Fibroblast of skin of right biceps (primary cell): ENCODE data around the gene BMP6.

Source experiments
- DNase-seq: peaks from one replicate; pipeline ENCODE4 v3.0.0-alpha.2; 2013

Gene BMP6

GRCh38 chr6:7720346-7720745 lies 5.6 kb upstream of the BMP6 start:
- DNase-seq: no peak

- peak; percentile 55 for DNase-seq
Measured at GRCh38 chr6:7721649-7722048, 4.2 kb upstream of the BMP6 start.

GRCh38 chr6:7723041-7723447 lies 2.9 kb upstream of the BMP6 start:
- DNase-seq: peak; percentile 79

- DNase-seq: no peak
Measured at GRCh38 chr6:7723554-7723953, 2.3 kb upstream of the BMP6 start.

DNA sequence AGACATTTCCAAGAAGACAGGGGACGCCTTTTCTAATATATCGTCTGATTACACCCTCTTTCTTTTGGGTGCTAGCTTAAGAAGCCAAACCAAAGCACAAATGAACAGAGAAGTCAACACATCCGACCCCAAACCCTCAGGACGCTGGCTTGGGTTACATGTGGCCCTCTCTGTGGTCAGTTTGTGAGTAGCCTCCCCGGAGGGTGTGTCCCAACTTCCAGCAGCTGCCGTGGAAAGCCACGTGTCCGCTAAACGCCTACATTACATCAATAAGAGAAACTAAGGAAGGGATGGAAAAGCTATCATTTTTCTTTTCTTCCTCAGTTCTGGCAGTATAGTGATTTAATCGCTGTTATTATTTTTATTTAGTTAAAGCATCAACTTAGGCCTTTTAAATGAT lies 487 bp upstream of the BMP6 start:
- DNase-seq: no peak

GRCh38 chr6:7726416-7727085 lies 652 bp downstream of the BMP6 start:
- DNase-seq: no peak

- no peak for DNase-seq
Measured at GRCh38 chr6:7727086-7727945, 1.4 kb downstream of the BMP6 start.

- DNase-seq: peak; percentile 24
Measured at GRCh38 chr6:7727946-7728854, 2.3 kb downstream of the BMP6 start.

- no peak for DNase-seq
Measured at GRCh38 chr6:7728855-7729590, 3.1 kb downstream of the BMP6 start.

DNA sequence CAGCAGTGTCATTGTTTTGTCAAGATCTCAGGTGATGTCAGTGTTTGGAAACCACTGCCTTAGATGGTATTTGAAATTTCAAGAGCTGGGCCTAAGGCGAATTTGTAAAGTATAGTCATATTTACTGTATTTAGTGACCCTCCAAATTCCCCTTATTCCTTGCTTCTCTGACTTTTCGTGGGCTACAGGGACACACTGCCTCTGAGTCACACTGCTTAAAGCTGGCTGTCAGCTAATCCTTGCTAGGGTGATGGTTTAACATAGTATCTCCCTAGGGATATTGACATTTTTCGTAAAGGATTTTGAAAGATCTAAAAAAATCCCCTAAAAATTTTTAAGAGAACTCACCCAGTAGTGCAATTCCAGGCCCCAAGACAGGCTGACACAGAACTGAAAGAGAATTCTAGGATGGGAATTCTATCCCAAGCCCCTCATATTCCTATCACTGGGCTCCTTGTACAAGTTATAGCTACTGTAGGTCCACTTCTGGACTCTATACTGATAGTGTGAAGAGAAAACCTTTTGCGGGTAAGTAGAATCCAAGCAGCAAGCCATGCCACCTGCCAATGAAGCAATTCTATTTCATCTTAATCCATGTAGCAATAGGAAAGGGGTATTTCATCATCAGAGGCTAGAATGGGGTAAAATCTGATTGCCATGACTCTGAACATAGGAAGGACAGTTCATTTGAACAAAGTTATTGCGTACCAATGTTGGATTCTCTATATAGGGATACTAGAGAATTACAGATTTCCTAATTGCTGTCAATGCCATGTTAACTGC lies 4.3 kb downstream of the BMP6 start:
- peak; percentile 26 for DNase-seq

DNA sequence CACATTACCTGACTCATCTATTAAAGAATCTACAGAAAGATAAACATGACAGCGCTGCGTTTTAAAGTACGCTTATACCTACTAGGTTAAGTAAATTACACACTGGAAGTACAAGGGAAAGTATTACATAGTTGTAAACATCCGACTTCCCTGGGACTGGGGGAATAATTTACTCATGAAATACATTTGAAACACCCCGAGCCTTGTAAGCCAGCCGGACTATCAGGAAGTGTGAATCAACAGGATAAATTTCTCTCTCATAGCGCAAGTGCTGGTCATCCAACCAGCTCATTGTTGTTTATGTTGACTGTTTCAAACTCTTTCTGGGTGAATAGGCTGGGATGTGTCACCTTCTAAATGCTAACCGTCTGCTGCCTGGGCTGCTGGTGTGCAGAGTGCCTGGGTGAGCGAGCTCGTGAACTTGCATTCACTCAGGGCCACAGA lies 4.9 kb downstream of the BMP6 start:
- peak; percentile 87 for DNase-seq

DNA sequence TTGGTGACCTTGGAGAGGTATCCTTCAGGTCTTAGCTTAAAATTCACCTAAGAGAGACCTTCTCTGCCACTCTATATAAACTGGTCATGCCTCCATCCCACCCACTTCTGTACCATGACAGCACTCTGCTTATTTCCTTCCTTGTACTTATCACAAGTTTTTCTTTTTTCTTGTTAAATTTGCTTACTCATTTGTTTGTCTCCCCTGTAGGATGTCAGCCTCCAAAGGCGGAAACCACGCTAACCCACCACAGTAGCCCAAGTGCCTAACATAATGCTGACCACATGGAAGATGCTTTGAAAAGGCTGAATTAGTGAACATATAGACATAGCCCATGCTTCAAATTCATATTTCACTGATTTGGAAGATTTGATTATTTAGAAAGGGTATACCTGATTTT lies 5.4 kb downstream of the BMP6 start:
- DNase-seq: no peak

- DNase-seq: no peak
Measured at GRCh38 chr6:7732228-7732627, 6.3 kb downstream of the BMP6 start.

- DNase-seq: no peak
Measured at GRCh38 chr6:7734707-7735383, 8.9 kb downstream of the BMP6 start.

DNA sequence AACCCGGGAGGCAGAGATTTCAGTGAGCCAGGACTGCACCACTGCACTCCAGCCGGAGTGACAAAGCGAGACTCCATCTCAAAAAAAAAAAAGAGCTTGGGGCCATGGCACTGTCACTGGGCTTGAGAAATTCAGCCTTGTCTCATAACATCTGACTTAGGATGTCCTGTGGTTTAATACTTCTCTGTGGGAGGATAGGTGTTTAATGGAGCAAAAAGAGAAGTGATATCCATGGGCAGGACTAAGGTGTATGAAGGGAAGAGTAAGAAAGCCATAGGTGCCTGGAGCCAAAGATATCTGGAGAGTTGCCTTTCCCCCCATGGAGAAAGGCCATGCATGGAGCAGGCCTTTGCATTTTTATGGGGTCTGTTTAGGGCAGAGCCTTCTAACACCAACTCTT lies 11.2 kb downstream of the BMP6 start:
- no peak for DNase-seq

DNA sequence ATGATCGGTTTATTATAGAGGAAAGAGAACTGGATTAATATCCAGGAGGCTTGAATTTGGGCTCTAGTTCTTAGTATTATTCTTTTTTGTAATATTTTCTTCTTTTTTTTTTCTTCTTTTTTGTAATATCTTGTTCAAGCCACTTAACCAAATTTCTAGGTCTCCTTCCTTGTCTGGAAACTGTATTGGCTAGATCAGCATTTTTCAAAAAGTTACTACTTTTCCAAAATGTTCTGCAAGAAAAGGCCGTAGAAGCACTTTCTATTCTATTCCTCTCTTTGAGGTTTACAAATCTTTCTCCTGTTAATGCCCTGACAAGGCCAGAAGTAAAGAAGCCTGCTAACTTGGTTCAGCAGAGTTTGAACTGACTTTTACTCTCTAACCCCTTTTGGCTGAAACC lies 12.0 kb downstream of the BMP6 start:
- no peak for DNase-seq

DNA sequence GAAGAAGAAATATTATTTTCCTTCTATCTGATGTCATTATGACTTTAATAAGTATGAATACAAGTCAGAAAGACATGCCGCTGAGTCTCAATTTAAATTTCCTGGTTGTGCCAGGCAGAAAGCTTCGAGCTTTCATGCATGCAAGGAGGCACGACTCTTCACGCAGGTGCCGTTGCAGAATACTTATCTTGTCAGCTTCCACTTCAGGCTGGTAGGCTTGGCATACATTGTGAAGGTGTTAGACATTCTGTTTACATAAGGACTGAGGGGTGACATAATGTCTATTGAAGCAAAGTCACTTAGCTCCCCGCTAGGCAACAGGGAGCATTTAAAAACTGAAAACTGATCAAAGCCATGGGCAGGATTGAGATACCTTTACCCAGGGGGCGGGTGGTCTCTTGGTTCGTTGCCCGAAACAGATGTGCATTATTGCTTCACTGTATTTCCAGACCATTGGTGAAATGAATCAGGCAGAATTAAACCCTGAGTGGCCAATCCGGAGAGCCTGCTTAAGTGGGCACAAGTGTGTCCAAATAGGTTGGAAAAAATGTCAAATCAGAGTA lies 16.4 kb downstream of the BMP6 start:
- DNase-seq: no peak

DNA sequence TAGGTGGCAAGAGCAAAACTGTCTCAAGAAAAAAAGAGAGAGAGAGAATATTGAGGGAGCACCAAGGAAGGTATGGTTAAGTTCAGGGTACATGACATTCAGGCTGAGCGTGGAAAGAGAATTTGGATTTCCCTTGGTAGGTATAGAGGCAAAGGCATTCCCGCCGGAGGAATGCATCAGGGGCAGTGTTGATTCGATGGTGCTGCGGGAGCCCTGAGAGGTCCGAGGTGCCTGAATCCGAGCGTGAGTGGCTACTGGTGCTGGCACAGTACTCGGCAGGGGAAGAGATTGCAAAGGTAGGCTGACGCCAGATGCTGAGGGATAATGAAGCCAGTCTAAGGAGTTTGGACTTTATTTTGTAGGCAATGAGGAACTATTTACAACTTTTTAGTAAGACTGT lies 20.0 kb downstream of the BMP6 start:
- DNase-seq: no peak

DNA sequence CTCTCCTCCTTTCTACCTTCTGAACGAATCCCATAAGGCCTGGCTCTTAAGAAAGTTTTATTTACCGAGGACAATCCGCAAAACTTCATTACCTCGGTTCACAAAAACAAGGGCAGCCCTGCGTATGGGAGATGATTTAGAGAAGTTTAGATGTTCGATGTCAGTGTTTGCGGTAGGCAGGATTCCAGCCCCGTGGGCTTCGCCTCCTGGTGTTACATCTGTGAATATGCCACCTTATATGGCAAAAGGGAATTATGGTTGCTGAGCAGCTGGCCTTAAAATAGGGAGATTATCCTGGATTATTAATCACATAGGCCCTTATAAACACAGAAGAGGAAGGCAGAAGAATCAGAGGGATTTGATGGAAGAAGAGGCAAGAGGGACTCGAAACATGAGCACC lies 21.1 kb downstream of the BMP6 start:
- no peak for DNase-seq

GRCh38 chr6:7747433-7747832 lies 21.5 kb downstream of the BMP6 start:
- no peak for DNase-seq
